SH-SY5Y (cell line): ENCODE results near the gene ACOT9.

Experiments used
- GATA2 ChIP-seq: IDR thresholded peaks from 2 replicates; pipeline ENCODE4 v1.6.1; 2011; ENCODE audit warnings: mild to moderate bottlenecking, low read depth, low read length
- GATA3 ChIP-seq: IDR thresholded peaks from 2 replicates; pipeline ENCODE4 v1.6.1; 2011; ENCODE audit warnings: low read depth, mild to moderate bottlenecking, low read length, moderate library complexity

Gene ACOT9

GRCh38 chrX:23776363-23776762 lies 33.3 kb upstream of the ACOT9 start:
- TF ChIP-seq GATA2 = no peak
- TF ChIP-seq GATA3 = no peak

DNA sequence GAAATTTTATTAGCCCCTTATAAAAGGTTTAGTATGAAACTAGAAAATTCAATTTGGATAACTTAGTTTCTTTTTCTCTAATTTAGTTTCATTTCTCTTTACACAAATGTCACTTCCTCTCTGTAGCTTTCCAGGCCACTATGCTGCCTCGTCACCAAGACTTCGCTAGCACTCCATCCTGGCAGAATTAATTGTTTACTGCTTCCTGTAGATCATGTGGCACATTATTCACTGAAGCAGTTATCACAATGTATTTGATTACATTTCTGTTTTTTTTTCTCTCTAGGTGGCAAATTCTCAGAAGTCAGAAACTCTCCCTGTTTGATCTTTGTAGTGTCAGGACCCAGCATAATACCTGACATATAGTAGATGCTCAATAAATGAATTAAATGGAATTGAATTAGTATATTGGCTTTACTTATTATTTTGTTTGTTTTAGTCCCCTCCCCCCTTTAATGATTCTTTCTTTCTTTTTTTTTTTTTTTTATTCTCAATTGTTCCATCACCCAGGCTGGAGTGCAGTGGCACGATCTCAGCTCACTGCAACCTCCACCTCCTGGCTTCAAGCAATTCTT lies 30.6 kb upstream of the ACOT9 start:
- no peak for TF ChIP-seq GATA2
- TF ChIP-seq GATA3 = no peak

DNA sequence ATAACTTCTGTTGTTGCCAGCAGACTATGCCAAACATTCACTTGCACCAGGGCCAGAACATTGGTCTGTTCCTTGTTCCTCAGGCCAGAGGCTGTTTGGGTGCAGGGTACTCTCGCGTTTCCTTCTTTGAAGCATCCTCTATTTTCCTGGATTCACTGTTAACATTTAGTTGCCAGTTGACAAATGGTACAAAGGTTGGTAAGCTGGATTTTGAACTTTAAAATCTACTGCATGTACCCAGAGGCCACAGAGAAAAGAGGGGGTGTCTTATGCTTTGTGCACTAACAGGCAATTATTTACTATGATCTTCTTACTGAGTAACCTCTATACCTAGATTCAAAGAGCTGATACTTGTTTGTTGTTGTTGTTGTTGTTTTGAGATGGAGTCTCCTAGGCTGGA lies 27.1 kb upstream of the ACOT9 start:
- no peak for TF ChIP-seq GATA3
- no peak for TF ChIP-seq GATA2

DNA sequence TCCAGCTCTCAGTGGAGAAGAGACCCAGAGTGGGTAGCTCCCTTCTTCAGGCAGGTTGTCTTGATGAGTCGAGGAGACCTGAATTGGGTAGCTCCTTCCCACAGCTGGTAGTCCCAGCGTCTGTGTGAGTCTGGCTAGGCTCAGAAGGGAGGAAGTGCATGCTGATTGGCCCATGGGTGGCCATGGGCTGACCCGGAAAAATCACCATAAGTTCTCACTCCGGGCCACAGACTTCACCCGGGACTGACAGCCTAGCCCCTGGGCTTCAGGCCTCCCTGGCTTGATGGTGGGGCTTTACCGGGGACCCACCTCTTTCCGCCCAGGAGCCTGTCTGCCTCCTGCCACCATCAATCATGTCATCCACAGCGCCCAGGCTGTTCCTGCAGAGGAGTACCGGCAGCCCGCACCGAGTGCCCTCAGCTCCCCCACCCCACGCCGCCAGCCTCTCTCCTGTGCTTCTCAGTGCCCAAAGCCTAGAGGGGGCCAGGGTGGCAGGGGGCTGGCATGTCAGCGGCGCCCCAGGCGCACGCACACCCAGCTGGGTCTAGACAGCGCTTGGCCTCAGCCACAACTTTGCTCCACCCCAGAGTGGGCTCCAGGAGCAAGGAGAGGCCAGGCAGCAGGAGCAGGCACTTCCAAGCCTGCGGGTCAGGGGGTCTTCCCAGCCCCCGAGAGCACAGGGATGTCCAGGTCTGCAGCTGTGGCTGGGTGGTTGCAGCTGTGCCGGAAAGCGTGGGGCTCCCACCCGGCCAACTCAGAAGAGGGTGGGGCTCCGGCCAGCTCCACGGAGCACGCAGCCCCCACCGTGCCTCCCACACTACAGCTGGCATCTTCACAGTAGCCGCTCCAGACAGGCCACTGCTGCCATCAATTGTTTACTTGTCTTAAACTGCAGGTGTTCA lies 23.8 kb upstream of the ACOT9 start:
- no peak for TF ChIP-seq GATA2
- no peak for TF ChIP-seq GATA3

- TF ChIP-seq GATA2 = no peak
- no peak for TF ChIP-seq GATA3
These were observed 22.8 kb upstream of the ACOT9 start for GRCh38 chrX:23765868-23766267.

DNA sequence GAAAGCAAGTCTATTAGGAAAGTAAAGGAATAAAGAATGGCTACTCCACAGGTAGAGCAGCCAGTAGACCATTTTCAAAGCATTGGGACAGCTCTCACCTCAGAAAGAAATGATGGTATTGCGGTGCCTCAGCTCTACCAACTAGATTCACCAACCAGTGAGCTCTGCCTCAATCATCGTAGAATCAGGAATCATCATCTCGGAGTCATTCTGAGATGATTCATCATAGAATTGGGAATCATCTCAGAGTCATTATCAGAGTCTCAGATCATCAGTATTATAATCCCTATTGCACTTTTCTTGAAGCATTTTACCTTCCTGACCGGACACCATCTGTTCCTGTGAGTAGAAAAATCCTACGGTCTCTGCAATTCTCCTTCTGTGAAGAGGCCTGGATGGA lies 22.4 kb upstream of the ACOT9 start:
- TF ChIP-seq GATA3 = no peak
- TF ChIP-seq GATA2 = no peak

GRCh38 chrX:23764188-23764984 lies 21.3 kb upstream of the ACOT9 start:
- no peak for TF ChIP-seq GATA3
- no peak for TF ChIP-seq GATA2

DNA sequence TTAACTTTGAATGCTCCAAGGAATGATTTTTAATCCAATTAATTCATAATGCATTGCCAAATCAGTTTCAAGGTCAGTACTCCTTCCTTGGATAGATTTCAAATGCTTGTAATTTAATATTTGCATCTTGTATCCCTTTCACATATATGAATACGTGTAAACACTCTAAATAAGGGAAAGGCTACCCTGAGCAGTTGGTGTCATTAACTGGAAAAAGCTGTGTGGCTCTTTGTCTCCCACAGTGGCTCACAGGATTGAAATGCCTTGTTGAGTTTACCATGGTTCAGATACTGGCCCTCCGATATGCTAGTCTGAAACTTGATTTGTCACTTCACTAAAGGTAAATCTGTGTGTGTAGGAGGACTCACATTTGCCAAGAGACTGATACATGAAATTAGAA lies 16.7 kb upstream of the ACOT9 start:
- TF ChIP-seq GATA2 (no peak), GATA3 (no peak)

GRCh38 chrX:23756165-23756564 lies 13.1 kb upstream of the ACOT9 start:
- TF ChIP-seq GATA2 (no peak), GATA3 (no peak)

- TF ChIP-seq GATA3 (no peak), GATA2 (no peak)
These were observed 11.6 kb upstream of the ACOT9 start for GRCh38 chrX:23754664-23755063.

GRCh38 chrX:23752740-23753415 lies 9.8 kb upstream of the ACOT9 start:
- no peak for TF ChIP-seq GATA3
- TF ChIP-seq GATA2 = no peak

DNA sequence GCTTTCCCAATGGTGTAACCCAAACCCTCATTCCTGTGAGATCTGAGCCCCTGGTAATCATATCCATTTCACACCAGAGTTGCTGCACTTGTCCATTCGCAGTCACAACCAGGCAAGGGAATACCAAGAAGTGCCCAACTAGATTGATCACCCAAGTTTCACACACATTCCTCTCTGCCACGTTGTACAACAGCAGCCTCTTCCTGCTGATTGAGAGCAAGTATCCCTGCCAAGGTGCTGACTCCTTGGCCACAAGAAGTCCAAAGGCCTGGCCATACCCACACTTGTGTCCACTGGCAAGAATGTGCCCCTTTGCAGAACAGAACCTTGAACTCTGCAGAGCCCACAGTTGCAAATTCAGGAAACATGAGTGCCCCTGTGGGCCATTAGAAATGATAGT lies 6.5 kb upstream of the ACOT9 start:
- TF ChIP-seq GATA2 (no peak), GATA3 (no peak)

- no peak for TF ChIP-seq GATA3
- no peak for TF ChIP-seq GATA2
These were observed 6.1 kb upstream of the ACOT9 start for GRCh38 chrX:23749129-23749528.

- TF ChIP-seq GATA3 (no peak), GATA2 (no peak)
These were observed 2.7 kb upstream of the ACOT9 start for GRCh38 chrX:23745786-23746185.

- no peak for TF ChIP-seq GATA2
- TF ChIP-seq GATA3 = no peak
These were observed 841 bp downstream of the ACOT9 start for GRCh38 chrX:23742174-23742696.
